NCI-H748 (cell line): ENCODE data around the gene FAM184B.
"Not testable (repeated sequence)": the region's sequence is repeated elsewhere in the genome, so short reads cannot be mapped to it uniquely, and the experiment has no call there.

ENCODE experiments used
- DNase-seq: peaks from one replicate; lab custom pipeline; 2025; ENCODE audit not compliant: unreplicated experiment; lab: John Stamatoyannopoulos, UW

FAM184B gene

DNA sequence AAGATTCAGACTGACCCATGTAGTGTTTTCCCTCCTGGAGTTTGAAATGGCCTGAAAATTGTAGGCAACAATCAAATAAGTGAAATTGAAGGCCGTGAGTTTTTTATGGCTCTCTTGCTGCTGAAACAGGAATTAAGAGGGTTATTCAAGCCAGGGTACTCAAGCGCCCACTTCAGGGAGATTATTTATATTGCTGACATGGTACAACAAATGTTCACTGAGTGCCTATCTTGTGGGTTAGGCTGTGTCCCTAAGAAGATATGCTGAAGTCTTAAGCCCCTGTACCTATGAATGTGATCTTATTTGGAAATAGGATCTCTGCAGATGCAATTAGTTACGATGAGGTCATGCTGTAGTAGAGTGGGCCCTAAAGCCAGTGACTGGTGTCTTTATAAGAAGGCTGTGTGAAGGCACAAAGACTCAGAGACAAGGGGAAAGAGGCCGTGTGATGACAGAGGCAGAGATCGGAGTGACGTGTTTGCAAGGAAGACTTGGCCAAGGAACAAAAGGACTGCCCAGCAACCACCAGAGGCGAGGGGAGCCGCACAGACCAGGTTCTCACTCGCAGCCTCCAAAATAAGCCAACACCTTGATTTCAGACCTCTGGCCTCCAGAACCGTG lies 94.1 kb downstream of the FAM184B start:
- no peak for DNase-seq

DNA sequence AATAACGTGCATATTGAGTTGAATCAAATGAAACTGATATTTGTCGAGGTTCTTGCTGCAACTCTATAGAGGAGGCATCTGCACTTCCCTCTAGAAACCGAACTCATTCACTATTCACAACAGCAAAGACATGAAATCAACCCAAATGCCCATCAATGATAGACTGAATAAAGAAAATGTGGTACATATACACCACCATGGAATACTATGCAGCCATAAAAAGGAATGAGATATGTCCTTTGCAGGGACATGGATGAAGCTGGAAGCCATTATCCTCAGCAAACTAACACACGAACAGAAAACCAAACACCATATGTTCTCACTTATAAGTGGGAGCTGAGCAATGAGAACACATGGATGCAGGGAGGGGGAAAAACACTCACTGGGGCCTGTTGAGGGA lies 96.8 kb downstream of the FAM184B start:
- not testable (repeated sequence) for DNase-seq

DNA sequence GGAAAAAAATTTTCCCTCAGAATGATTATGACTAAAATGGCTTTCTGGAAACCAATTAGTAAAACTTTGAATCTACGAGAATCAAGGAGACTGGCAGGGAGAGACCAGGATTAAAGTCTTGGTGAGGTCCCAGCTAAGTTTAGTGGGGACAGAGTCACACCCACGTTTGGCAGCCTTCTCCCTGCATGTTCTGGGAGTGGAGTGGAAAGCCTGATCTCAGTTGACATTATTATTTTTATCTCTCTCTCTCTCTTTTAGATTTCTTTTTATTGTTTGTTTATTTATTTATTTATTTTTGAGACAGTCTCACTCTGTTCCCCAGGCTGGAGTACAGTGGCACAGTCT lies 99.2 kb downstream of the FAM184B start:
- DNase-seq: no peak

DNA sequence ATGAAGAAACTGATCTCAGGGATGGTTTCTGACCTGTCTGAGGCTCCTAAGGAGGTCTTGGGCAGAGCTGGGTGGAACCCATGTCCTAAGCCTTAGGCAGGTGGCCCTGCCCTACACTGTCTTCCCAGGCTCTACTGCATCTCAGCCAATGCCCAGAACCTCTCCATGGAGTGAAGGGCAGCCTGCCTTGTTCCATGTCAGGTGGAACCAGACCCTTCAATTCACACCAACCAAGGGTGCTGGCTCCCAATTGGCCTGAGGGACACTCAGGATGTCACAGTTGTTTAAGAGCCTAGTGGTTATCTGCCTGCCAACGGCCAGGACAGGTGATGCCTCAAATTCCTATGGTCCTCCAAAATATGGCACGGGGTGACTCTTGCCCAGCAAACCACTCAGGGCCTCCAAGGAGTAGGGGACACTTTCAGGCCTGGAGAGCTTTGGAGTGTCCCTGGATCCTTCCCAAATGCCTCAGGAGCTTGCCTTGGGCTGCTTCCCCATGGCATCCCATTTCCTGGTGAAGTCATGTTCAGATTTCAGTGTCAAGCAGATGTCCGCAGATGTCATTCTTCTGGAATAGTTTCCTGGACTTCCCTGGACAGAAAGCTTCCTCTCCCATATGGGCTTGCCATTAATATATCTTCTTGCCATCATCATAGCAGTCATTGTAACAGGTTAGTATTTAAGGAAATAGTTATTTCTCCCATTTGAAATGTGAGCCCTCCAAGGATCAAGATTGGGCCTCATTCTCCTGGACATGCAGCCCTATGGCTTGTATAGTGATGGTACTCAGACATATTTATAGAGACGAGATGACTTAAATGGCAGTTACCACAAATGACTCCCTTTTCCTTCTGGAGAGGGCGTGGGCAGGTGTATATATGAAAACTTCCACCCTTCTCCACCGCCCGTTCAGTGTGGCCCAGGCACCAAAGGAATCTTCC lies 99.9 kb downstream of the FAM184B start:
- no peak for DNase-seq

DNA sequence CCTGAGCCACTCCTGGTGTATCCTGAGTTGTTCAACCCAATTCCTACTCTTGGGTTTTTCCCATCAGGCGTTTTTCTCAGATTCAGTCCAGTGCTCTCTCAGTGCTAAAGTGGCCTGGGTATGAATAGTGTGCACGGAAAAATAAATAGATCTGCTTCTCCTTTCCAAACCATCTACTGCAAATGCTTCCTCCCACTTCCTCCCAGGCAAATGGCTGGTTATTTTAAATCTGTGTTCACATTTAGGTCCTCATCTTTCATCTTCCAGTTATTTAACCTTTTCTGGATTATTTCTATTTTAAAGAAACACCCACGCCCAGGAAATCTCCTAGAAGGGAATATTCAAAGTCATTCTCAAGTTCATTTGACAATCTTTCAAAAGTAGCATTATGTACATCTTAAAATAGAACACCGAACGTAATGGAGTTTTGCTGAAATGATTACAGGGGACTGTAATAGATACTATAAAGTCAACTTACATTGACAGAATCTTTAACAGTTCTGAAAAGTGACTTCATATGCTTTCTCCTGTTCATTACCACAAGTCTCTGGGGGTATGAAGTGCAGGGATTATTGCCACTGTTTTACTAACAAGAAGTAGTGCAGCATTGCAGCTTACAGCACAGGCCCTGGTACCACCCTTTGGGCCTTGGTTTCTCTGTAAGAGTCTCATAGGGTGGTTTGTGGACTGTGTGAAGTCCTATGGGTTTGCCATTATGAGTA lies 100.7 kb downstream of the FAM184B start:
- no peak for DNase-seq

DNA sequence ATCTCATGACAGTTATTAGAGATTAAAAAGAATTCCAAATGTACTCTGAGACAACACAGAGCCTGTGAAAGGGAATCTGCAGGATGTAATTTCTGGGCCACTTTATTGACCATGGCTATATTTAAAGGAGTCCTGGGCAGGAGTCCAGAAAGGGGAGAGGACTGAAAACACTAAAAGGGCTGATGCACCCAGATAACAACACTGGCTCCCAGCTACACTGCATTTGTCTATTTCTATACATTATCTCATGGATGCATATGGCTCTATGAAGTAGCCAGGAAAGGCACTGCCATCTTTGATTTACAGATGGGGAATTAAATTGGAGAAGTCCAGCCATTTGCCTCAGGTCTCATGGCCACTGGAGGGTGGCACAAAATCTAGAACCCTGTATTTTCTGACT lies 111.0 kb downstream of the FAM184B start:
- no peak for DNase-seq

DNA sequence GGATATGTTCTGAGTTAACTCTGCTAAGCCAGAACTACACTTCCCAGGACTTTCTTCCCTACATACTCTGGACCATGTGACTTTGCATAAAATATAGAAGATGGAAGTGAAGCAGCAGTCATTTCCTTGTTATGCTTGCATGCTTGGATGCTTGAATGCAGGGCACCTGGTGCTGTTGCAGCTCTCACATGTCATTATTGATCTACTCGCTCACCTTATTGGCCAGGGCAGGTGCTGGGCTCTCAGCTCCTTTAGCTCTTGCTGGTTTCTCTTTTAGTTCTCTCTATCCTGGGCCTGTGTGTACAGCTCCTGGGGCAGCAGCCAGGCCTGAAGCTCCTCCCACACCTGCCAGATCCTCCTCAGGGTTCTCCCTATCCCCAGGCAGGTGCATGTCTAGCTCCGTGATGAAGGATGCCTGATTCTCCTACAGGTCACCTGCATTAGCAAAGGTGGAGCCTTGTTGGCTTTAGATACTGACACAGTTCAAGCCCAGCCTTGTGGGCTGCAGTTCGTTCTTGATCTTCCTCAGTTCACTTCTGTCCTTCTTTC lies 113.7 kb downstream of the FAM184B start:
- DNase-seq: peak; percentile 8

DNA sequence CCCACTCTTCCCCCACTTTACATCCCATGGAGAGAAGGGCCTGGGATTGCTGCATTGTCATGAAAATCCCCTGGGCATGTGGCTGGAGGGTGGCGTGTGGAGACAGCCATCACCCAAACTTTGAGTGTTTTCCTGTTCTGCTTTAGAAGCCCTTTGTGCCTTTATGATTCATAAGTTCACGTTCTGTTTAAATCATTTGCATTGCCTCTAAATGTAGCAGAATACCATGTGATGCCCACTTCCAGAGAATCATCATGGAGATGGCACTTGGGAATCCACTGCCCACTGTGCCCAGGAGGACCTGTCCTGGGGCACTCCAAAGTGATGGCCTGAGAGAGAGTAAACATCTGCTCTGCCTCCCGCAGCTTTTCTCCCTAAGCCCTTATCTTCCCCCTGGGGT lies 114.2 kb downstream of the FAM184B start:
- DNase-seq: no peak

DNA sequence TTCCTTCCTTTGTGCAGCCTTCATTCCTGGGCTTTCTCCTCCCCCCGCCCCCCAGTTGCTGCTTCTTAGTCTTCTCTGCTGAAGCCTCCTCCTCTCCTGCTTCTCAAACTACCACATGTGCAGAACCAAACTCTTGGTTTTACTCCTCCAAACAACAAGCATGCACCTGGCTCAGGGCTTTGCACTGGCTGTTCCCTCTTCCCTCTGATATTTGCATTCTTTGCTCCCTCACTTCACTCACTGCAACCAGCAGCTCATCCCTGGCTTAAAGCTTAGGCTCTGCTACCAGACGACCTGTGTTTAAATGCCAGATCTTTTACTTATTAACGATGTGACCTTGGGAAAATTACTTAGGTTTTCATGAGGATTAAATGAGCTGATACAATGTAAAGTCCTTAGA lies 115.6 kb downstream of the FAM184B start:
- no peak for DNase-seq

DNA sequence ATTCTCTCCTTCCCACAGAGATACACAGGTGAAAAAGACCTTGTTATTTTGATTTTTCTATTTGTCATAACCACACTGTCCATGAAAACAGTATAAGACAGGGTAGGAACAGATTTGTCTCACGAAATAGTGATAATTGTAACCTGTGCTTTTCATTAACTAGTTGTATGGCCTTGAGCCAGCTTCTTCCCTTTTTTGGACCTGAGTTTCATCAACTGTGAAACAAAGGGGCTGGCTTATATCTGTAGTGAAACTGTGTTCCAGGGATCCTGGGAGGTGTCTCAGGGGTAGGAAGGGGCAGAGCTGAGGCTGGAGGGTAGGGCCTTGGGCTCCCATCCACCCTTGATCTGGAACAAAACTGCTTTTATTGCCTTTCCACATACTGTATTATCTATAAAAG lies 116.1 kb downstream of the FAM184B start:
- no peak for DNase-seq

DNA sequence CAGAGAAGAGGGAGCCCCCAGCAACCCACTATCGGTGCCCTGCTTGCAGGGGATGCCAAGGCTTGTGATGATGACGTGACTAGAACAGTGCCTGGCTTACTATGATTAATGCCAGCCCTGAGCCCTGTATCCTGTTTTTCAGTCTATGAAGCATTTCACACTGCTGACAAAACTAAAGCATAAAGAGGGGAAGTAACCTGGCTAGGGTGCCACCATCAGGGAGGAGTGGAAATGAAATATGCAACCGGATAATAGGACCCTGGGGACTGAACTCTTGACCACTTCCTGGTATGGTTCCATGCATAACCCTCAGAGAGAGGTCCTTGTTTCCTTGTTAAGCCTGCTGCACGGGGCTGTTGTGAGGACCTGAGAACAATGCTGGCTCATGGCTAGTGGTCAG lies 116.7 kb downstream of the FAM184B start:
- no peak for DNase-seq

DNA sequence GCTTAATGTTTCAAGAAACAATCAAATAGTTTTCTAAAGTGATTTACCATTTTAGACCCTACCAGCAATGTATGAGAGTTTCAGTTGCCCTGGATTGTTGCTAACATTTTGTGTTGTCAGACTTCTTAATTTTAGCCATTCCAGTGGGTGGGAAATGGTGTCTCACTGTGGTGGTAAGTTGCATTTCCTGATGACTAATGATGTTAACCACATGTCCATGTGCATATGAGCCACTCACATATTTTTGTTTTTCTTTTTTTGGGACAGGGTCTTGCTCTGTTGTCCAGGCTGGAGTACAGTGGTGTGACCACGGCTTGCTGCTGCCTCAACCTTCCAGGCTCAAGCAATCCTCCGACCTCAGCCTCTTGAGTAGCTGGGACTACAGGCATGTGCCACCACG lies 118.7 kb downstream of the FAM184B start:
- DNase-seq: no peak

DNA sequence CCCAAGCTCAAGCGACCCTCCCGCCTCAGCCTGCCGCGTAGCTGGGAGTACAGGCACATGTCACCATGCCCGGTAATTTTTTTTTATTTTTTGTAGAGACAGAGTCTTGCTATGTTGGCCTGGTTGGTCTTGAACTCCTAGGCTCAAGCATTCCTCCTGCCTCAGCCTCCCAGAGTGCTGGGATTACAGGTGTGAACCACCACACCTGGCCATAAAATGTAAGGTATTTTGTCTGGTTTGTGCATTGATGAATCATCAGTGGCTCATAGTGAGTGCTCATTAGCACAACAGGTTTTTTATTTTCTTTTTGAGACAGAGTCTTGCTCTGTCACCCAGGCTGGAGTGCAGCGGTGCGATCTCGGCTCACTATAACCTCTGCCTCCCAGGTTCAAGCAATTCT lies 122.2 kb downstream of the FAM184B start:
- not testable (repeated sequence) for DNase-seq

DNA sequence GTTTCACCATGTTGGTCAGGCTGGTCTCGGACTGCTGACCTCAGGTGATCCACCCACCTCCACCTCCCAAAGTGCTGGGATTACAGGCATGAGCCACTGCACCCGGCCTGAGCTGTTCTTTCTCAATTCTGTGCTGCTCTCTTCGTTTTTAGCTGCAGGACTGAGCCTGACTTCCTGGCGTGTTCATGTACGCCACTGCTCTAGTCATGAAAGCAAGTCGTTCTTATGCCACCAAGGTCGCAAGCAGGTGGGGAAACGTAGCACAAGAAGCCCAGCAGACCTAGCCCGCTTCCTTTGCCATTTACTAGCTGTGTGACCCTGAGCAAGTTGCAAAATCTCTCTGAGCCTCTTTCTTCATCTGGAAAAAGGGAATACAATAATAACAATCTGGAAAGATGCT lies 123.6 kb downstream of the FAM184B start:
- DNase-seq: no peak

DNA sequence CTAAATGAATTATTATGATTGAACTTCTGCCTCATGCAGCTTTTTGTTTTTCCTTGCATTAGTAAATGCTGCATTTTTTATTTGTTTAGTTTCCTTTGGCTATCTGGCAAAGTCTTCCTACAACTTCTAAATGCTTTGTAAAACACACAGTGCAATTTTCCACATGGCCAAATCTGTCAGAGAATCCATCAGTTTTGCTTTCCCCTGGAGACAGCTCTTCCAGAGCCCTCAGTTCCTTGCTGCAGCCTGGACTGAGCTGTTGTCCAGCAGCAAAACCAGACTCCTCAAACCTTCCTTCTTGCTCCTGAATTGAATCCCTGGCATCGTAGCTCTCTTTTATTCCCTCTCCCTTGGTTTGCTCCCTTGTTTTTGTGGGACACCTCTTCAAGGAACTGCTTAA lies 124.3 kb downstream of the FAM184B start:
- no peak for DNase-seq

DNA sequence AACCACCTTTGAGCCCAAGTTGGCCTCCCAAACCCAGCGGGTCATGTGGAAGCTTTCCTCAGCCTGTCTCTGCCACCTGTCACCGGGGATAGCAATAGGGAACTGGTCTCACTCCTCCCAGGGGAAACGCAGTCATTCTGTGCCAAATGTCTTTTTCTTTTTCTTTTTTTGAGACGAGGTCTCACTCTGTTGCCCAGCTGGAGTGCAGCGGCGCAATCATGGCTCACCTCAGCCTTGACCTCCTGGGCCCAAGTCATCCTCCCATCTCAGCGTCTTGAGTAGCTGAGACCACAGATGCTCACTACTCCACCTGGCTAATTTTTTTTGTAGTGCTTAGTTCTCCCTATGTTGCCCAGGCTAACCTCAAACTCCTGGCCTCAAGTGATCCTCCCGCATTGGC lies 126.7 kb downstream of the FAM184B start:
- DNase-seq: no peak

DNA sequence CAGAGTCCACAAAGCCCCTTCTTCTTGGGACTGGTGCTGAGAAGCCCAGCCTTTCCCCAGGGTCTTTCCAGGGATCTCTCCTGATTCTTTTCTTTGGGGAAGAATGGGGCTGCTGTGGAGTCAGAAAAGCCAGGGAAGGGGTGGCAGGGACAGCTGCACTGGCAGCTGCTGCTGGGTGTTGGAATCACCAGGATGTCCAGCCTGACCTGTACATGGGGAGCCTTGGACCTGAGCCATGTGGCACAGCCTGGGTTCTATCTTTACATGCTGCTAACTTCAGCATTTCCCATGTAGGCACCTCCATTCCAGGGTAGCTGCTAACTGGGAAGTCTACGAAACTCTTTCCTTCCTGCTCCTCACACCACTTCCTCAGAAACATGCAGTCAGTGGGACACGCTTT lies 131.0 kb downstream of the FAM184B start:
- no peak for DNase-seq

DNA sequence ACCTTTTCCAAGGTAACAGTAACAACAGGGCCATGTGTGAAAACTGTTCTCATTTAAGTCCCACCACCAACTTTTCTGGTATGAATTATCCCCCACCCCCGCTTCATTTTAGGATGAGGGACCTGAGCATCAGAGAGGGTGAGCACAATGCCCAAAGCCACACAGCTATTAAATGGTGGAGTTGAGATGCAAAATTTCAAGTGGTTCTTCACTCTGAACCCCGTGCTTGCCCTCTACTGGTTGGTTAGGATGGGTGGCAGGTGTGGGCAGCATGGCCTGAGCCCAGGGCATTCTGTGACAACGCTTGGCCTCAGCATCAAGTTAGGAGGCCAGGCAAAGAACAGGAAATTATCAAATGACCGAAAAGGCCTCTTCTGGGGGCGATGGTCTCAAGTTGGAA lies 133.5 kb downstream of the FAM184B start:
- no peak for DNase-seq

DNA sequence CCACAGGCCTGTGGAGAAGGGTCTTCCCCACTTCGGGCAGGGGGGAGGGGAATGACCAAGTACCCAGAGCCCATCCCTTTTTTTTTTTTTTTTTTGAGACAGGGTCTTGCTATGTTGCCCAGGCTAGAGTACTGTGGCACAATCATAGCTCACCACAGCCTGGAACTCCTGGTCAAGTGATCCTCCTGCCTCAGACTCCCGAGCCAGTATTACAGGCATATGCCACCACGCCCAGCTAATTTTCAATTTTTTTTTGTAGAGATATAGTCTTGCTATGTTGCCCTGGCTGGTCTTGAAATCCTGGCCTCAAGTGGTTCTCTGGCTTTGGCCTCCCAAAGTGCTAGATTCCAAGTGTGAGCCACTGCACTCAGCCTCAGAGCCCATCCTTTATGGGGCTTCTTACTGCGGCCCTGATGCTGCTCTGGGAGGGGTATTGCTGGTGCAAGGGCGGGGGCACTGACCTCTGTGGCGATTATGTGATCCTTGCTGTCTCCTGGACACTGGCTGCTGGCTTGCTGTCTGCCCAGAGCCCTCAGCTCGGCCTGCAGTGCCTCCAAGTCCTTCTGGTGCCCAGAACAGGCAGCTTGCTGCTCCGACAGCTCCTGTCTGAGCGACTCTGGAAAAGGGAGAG lies 134.1 kb downstream of the FAM184B start:
- DNase-seq: no peak

DNA sequence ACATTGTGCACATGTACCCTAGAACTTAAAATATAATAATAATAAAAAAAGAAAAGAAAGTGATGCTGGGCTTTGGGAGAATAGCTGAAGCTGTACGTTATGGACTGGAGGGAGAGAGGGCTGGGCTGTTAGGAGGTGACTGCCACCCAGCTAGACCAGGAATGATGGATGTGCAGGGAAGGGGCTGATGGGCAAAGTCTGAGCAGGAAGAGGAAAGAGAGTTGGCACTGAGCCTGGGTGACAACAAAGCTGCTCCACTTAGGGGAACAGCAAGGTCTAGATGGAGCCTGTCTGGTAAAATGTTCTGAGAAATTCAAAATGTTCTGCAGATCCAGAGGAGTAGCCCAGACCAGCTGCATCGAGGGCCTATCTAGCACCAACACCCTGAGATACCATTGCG lies 134.7 kb downstream of the FAM184B start:
- DNase-seq: no peak

DNA sequence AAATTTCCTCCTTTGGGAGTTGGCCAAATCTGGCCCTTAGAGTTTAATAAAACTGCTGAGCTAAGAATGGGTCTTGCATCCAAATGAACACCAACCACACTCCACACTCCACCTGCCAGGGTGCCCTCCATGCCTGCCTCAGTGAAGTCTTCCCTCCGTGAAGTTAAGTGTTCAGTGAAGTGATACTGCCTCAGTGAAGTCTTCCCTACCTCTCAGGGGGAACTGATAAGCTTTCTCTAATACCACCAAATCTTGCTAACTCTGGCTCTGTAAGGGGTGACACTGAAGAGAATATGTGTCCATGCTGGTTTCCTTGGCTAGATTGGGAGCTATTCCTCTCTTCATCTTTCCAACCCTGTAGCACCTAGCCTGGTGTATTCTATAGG lies 139.0 kb downstream of the FAM184B start:
- DNase-seq: no peak
